ENCODE results near the gene GCH1. TPM values are rescaled to one million over a fixed set of nuclear protein-coding genes. Genes with fewer than 3 reads are reported as not detected.
"Not testable (repeated sequence)": the region's sequence is repeated elsewhere in the genome, so short reads cannot be mapped to it uniquely, and the experiment has no call there.

GCH1 gene
- total RNA-seq, 2 experiments from 2014 or later, result 35.4 to 38.1 TPM

GRCh38 chr14:54901380-54902142, 1.1 kb downstream of the GCH1 start:
- intact Hi-C loops (cut with micrococcal nuclease), result no loop called here
- no peak for TF ChIP-seq CTCF (IDR thresholded peaks at IDR 0.05)
- POLR2A ChIA-PET, result interaction anchor here (0.6 to 3.3 kb wide), 3 partner anchors 20 to 253 kb away, joined by 3 to 22 read pairs (median 7); partner anchors contain the start of gene MAPK1IP1L
- CTCF ChIA-PET, result interaction anchor here (0.6 to 5.4 kb wide), 8 partner anchors 8 to 143 kb away, joined by 3 to 40 read pairs (median 6); no protein-coding TSS in a partner anchor
- Mint-ChIP-seq H3K4me1 (ENCODE audit: low read depth) (peaks cover 21% of the 10 kb centered on the region), H3K27ac (peak overlapping the region; percentile 84), H3K27me3 (no peaks in the 10 kb centered on the region), H3K9me3 (no peaks in the 10 kb centered on the region), H3K36me3 (ENCODE audit: low read depth) (peaks cover 10% of the 10 kb centered on the region), H3K4me3 (peak overlapping the region; percentile 84)
- DNase-seq (peak; percentile 34), ATAC-seq (no peak)

GRCh38 chr14:54899573-54899972, 3.1 kb downstream of the GCH1 start:
- ChIA-PET CTCF (interaction anchor here (0.8 to 1.2 kb wide), 2 partner anchors 11 to 85 kb away, joined by 3 read pairs; no protein-coding TSS in a partner anchor), POLR2A (interaction anchor here (1.0 to 2.5 kb wide), 3 partner anchors 11 to 22 kb away, joined by 3 to 7 read pairs (median 6); no protein-coding TSS in a partner anchor)
- Mint-ChIP-seq H3K9me3 (no peaks in the 10 kb centered on the region), H3K4me1 (ENCODE audit: low read depth) (peaks cover 29% of the 10 kb centered on the region), H3K27ac (peak overlapping the region; percentile 8), H3K36me3 (ENCODE audit: low read depth) (peaks cover 12% of the 10 kb centered on the region), H3K27me3 (no peaks in the 10 kb centered on the region), H3K4me3 (peak overlapping the region; percentile 32)
- no peak for ATAC-seq
- DNase-seq, result no peak
- no peak for TF ChIP-seq CTCF (IDR thresholded peaks at IDR 0.05)
- intact Hi-C loops (cut with micrococcal nuclease), result no loop called here

GRCh38 chr14:54897809-54898555, 4.6 kb downstream of the GCH1 start:
- POLR2A ChIA-PET, result interaction anchor here (2.5 kb wide), 1 partner anchor 20 kb away, joined by 7 read pairs; no protein-coding TSS in a partner anchor
- H3K9me3 Mint-ChIP-seq; intact Hi-C loops (cut with micrococcal nuclease); DNase-seq; H3K27me3 Mint-ChIP-seq; H3K27ac Mint-ChIP-seq; ATAC-seq; H3K4me3 Mint-ChIP-seq: not testable (repeated sequence)
- H3K36me3 Mint-ChIP-seq (ENCODE audit: low read depth), result peaks cover 12% of the 10 kb centered on the region
- CTCF ChIA-PET, result interaction anchor here (0.9 to 2.5 kb wide), 4 partner anchors 14 to 124 kb away, joined by 3 to 6 read pairs (median 4); no protein-coding TSS in a partner anchor
- peaks cover 33% of the 10 kb centered on the region for H3K4me1 Mint-ChIP-seq (ENCODE audit: low read depth)

- POLR2A ChIA-PET, result no interaction called here
- ATAC-seq (no peak), DNase-seq (no peak)
- Mint-ChIP-seq H3K4me1 (ENCODE audit: low read depth) (peaks cover 39% of the 10 kb centered on the region), H3K27ac (no peak overlapping the region), H3K9me3 (no peaks in the 10 kb centered on the region), H3K27me3 (no peaks in the 10 kb centered on the region), H3K36me3 (ENCODE audit: low read depth) (peaks cover 12% of the 10 kb centered on the region), H3K4me3 (no peak overlapping the region)
- CTCF ChIA-PET, result interaction anchor here (2.1 kb wide), 1 partner anchor 9 kb away, joined by 5 read pairs; no protein-coding TSS in a partner anchor
- TF ChIP-seq CTCF (IDR thresholded peaks at IDR 0.05), result no peak
- intact Hi-C loops (cut with micrococcal nuclease), result no loop called here
Measured at GRCh38 chr14:54895683-54896082, 6.9 kb downstream of the GCH1 start.

GRCh38 chr14:54894995-54895394, 7.6 kb downstream of the GCH1 start:
- intact Hi-C loops (cut with micrococcal nuclease), result no loop called here
- DNase-seq (no peak), ATAC-seq (no peak)
- Mint-ChIP-seq H3K4me3 (no peak overlapping the region), H3K4me1 (ENCODE audit: low read depth) (peaks cover 39% of the 10 kb centered on the region), H3K36me3 (ENCODE audit: low read depth) (peaks cover 9% of the 10 kb centered on the region), H3K27ac (no peak overlapping the region), H3K27me3 (no peaks in the 10 kb centered on the region), H3K9me3 (no peaks in the 10 kb centered on the region)
- no peak for TF ChIP-seq CTCF (IDR thresholded peaks at IDR 0.05)
- POLR2A ChIA-PET, result no interaction called here
- CTCF ChIA-PET, result interaction anchor here (2.0 to 2.1 kb wide), 2 partner anchors 9 to 13 kb away, joined by 5 to 7 read pairs; no protein-coding TSS in a partner anchor

Measured in activated CD8-positive, alpha-beta T cell treated with anti-CD3 and anti-CD28 coated beads for 36 hours (primary cell).